Activated CD4-positive, alpha-beta T cell treated with anti-CD3 and anti-CD28 coated beads, Interleukin-2, Interleukin-6, amounts not matched to agents 100 ng/mL and 50 ng/mL, durations not matched to agents 16 hours and 8 hours (primary cell): ENCODE results near the gene CYP26B1.

ENCODE experiments used
- DNase-seq: peaks from one replicate; pipeline ENCODE4 v3.0.0-alpha.2; 2020

CYP26B1 gene, protein sequence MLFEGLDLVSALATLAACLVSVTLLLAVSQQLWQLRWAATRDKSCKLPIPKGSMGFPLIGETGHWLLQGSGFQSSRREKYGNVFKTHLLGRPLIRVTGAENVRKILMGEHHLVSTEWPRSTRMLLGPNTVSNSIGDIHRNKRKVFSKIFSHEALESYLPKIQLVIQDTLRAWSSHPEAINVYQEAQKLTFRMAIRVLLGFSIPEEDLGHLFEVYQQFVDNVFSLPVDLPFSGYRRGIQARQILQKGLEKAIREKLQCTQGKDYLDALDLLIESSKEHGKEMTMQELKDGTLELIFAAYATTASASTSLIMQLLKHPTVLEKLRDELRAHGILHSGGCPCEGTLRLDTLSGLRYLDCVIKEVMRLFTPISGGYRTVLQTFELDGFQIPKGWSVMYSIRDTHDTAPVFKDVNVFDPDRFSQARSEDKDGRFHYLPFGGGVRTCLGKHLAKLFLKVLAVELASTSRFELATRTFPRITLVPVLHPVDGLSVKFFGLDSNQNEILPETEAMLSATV

DNA sequence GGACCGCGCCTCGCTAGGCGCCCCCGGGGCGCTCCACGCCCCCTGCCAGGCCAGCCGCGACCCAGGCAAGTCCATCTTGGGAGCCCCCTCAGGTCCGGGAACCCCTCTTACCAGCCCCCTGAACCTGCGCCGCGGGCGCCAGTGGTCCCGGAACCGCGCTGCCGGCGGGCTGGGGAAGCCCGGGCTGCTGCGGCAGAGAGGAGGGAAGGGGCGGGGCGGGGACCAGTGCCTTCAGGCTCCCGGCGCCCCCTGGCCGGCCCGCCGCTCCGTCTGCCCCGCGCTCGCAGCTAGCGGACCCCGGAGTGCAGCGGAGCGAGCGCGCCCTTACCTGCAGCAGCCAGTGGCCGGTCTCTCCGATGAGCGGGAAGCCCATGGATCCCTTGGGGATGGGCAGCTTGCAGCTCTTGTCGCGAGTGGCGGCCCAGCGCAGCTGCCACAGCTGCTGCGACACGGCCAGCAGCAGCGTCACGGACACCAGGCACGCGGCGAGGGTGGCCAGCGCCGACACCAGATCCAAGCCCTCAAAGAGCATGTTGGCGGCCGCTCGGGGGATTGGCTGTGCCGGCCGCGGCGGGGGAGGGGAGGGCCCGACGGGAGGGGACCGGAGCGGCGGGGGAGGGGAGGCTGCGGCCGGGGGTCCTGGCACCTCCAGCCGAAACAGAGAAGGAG lies at the start of gene CYP26B1:
Gene CYP26B1, minus strand, starts transcription at position 560 of the 669 bp plus-strand sequence. Its CDS starts 28 bp downstream, at position 532.
- DNase-seq, result no peak

DNA sequence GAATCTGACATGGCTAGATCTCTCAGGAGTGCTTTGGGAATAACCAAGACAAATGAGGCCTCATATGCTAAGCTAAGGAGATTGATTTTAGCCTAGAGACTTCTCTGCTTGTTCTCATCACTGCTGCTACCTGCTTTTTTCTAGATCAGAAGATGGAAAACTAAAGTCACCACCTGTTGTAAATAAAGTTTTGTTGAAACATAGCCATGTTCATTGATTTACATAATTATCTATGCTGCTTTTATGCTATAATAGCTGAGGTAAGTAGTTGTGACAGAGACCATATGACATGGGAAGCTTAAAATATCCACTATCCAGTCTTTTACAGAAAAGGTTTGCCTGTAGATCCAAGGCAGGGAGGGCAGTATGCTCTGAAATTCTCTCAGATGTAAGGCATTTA lies 46.1 kb upstream of the CYP26B1 start:
- no peak for DNase-seq

DNA sequence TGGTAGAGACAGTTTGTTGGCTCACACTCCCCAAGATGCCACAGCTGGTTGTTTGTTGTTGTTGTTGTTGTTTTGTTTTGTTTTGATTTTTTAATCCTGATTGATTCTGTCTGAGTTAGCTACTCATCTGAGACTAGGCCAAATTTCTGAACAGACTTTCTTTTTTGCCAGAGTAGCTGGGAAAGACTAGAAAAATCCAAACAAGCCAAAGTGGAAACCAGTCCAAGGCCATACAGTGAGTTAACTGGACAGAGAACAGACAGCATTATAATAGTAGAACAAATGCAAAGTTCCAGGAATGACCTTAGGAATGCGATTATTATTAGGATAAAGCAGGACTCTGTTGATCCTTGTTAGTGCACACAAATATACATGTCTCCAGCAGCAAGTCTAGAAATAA lies 43.8 kb upstream of the CYP26B1 start:
- DNase-seq, result no peak

DNA sequence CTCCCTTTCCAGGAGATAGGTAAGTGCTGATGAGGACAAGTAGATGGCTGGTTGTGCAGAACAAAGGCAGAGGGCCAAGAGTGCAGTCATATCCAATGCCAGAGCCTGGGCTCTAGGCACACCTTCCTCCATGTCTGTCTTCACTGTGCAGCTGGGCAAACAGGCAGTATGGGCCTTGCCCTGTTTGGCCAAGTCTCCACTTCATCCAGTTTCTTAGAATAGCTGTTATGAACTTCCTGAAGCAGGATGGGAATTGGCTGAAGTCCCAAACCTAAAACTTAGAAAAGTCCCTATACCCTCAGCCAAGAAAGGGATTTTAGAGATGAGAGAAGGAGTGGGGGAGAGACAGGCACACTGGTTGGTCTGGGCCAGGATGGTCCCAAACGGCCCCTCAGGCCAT lies 37.5 kb upstream of the CYP26B1 start:
- DNase-seq, result no peak

DNA sequence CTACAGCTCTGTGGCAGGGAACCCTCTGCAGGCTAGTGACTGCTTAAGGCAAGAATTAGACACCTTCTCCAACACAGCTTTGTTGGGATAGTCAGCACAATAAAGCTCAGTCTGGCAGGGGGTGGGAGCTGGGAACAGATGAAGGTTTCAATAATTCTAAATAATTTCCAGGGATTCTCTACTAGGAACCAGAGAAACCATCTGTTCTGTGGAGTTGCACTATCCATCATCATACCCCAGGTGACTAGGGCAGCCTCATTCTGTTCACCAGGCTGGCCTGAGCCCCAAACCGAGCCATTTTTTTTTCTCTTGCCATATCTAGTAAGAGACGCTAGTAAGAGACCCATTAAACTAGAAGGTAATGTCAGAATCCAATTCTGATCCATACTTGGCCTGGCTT lies 35.8 kb upstream of the CYP26B1 start:
- DNase-seq, result no peak

DNA sequence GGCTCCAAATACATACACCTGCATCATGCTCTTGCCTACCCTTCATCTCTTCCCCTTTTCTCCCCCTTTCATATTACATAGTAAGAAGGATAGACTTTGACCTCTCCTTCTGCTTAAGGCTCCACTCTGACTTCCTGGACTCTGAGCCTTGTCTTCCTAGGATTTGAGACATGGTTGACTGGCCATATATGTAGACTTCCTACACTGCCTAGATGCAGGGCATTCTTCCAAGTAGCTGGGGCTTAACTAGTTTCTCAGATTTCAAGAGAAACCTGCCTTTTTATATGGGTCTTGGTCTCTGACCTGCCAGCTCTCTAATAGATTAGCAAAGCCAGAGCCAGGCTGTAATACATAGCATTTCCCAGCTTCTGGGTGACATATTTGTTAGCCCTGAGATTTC lies 35.4 kb upstream of the CYP26B1 start:
- DNase-seq, result no peak

DNA sequence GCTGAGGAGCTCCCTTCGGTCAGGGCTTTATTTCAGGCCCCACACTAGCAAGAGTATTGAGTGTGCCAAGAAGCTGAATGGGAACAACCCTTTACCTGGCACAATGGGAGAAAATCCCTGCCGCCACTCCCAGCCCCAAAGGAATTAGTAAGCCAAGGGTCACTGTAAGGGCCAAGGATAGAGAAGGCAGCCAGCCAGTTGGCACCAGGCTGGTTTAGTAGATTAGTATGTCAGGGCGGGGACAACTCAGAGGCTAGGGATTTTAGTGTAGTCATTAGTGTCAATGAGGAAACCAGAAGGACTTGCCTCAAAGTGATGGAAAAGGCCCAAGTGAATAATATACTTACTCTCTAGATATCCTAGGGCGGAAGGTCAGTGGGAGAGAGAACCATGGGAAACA lies 34.9 kb upstream of the CYP26B1 start:
- DNase-seq, result no peak

DNA sequence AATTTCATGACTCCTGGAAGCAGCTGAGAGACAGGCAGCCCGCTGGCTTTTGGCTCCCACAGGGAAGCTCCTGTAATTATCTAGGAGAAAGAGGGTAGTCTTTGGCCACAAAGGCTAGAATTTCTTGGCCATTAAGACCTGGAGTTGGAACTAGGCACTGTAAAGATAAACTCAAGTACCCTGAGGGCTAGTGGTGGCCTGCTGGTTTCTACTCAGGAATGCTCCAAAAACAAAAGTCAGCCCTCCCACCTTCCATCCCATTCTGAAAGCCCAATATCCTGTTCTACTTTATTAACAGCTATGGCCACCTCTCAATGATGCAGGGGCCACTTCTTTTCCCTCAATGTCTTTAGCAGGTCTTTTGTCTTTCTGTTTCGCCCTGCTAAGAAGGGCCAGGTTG lies 34.0 kb upstream of the CYP26B1 start:
- DNase-seq, result no peak

DNA sequence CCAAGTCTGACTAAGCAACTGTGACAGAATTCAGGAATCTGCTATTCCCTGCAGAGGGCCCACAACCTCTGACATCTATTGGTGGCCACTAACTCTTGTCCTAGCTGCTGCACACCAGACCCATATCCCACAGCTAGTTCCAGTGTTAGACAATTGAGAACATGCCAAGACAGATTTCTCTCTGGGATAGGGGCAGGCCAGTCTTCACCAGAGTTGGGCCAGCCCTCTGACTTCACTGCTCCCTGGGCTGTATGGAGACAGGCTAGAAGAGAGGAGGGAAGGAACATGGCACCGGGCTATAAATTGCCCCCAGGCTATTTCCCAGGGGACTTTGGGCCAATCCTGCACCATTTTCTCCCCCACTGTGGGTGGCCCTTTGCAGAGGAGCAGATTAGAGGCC lies 32.7 kb upstream of the CYP26B1 start:
- no peak for DNase-seq

DNA sequence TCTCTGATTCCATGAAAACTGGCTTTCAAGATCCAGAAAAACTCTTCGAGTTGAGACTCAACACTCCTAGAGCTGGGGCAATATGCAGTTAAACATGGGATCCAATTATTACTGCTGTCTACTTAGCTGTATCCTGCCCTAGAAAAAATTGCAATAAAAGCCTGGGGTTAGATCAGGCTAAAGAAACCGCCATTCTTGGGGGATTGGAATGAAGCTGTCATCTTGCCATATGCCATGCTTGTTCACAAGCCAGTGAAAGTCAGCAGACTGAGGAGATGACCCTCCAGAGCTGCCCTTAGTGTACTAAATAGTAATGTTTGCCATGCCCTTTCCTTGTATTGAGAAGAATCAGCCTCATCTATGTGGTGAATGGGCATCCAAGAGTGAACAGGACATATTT lies 30.9 kb upstream of the CYP26B1 start:
- no peak for DNase-seq

DNA sequence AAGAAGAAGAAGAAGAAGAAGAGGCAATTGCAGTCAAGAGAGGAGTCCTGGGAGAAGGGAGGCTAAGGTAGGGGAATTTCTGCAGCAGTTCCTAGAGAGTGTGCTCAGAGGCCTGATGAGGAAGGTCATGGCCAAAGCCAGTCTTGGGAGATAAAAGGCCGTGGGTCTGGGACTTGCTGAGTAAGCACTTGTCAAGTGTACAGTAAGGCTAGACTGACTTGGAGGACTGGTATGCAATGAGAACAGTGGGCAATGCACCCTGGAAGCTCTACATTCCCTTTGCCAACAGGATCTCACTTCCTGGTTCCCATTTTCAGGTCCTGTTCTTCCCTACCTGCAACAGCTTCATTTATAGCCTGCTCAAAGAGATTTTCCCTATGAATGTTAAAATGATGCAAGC lies 28.6 kb upstream of the CYP26B1 start:
- no peak for DNase-seq

DNA sequence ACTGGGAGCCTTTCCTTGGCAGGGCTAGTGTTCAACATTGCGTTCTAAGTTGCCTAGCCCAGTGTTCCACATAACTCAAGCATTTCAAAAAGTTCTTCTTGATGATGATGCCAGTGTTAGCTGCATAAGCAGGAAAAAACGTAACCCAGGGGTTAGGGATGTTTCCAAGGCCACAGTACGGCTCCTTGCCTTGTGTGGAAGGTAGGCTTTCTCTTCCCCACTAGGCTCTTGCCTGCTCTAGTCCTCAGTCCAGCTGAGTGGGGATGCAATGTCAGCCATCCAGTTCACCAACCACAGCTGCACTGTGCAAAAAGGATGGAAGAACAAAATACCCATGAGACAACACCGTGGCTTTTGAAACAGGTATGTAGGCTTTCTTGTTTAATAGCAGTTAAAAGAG lies 28.0 kb upstream of the CYP26B1 start:
- no peak for DNase-seq

DNA sequence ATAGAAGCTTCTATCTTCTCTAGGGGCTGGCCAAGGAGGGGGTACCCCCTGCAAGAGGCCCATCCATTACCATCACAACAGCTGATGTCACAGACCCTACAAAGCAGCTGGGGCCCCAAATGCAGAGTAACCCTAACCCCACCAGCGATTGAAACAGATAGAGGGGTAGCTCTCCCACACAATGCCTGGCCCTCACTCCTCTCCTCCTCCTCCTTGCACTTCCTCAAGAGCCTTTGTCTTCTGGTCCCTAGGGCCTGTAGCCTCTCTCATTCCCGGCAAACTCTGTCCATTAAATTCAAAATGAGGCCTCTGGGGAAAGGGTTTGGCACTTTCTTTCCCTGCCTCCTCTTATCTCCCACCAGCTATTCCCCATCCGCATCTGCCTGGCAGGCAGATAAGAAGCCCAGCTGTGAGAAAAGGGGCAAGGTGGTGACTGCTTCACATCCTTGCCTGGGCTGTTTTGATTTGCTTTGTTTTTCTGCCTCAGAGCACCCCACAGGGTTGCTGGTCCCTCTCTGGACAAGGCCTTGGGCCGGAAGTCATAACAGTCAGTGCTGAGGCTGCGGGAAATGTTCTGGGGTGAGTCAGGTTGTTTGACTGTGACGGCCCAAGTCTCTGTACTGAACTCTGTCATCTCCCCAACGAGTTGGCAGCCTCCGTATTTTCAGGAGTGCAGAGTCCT lies 26.1 kb upstream of the CYP26B1 start:
- DNase-seq, result no peak

DNA sequence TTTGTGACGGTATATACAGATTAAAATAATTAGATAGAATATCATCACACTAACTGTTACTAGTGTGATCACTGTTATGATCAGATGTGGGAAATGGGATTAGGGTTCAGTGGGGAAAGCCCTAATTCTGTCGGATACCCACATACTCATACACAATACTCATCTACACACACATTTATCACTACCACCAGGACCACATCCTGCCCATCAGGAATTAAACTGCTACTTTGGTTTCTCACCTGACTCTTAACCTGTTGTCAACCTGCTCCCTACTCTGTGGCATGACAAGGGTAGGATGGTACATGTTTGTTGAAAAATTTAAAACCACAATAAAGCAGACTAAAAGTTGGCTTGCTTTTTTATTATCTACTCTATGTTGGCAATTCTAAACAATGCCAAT lies 24.8 kb upstream of the CYP26B1 start:
- DNase-seq, result no peak

DNA sequence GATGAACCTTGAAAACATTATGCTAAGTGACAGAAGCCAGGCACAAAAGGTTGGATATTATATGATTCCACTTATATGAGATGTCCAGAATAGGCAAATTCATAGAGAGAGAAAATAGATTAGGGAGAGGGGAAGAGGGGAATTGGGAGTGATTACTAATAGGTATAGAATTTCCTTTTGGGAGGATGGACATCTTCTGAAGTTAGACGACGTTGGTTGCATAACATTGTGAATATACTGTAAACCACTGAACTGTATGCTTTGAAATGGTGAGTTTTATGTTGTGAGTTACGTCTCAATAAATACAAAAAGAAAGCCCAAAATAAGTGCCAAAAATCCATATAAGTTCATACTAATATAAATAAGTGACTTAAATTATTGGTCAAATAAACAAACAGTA lies 18.6 kb upstream of the CYP26B1 start:
- DNase-seq, result no peak

DNA sequence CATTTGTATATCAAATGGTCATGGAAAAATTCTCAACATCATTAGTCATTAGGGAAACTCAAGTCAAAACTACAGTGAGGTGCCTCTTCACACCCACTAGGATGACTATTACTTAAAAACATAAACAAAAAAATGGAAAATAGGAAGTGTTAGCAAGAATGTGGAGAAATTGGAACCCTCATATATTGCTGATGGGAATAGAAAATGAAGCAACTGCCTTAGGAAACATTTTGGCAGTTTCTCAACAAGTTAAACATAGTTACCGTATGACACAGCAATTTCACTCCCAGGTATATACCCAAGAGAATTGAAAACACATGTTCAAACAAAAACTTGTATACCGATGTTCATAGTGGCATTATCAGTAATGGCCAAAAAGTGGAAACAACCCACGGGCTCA lies 18.1 kb upstream of the CYP26B1 start:
- no peak for DNase-seq

DNA sequence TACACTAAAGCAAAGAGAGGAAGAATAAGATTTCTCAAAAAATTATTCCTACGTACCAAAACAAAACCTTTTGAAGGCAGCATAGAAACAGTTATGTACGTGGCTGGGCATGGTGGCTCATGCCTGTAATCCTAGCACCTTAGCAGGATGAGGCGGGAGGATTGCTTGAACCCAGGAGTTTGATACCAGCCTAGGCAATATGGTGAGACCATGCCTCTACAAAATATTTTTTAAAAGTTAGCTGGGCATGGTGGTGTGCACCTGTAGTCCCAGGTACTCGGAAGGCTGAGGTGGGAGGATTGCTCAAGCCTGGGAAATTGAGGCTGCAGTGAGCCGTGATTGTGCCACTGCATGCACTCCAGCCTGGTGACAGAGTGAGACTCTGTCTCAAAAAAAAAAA lies 14.9 kb upstream of the CYP26B1 start:
- no peak for DNase-seq

DNA sequence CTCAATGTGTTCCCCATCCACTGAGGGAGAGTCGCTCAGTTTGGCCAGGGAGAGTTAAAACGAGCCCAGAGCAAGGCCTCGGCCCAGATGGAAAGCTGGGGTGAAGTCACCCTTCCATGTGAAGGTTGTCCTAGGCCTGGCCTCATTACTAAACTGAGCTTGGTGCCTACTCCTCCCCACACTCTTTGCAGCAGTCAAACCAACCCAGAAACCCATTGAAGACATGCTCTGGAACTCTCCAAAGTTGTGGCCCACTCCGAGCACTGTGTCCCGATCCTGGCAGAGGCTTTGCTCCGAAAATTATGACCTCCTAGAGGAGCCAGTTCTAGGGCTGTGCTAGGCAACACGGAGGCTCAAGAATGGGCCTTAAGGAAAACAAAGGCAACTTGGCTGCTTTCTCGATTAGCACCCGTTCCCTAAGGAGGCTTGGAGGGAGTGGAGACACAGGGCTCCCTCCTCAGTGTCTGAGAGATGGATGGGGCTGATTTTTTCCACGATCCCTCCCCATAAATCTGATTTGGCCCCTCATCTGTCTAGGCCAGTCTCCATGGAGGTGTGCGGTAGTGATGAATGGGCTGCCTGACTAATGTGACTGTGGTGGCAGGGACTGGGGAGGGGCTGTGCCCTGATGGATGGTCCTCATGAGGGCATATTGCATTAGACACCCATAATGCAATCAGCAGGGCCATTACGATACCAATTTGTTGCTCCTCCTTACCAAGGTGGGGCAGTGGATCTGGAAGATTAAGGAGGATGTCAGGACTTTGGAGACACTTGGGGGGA lies 11.7 kb upstream of the CYP26B1 start:
- no peak for DNase-seq

DNA sequence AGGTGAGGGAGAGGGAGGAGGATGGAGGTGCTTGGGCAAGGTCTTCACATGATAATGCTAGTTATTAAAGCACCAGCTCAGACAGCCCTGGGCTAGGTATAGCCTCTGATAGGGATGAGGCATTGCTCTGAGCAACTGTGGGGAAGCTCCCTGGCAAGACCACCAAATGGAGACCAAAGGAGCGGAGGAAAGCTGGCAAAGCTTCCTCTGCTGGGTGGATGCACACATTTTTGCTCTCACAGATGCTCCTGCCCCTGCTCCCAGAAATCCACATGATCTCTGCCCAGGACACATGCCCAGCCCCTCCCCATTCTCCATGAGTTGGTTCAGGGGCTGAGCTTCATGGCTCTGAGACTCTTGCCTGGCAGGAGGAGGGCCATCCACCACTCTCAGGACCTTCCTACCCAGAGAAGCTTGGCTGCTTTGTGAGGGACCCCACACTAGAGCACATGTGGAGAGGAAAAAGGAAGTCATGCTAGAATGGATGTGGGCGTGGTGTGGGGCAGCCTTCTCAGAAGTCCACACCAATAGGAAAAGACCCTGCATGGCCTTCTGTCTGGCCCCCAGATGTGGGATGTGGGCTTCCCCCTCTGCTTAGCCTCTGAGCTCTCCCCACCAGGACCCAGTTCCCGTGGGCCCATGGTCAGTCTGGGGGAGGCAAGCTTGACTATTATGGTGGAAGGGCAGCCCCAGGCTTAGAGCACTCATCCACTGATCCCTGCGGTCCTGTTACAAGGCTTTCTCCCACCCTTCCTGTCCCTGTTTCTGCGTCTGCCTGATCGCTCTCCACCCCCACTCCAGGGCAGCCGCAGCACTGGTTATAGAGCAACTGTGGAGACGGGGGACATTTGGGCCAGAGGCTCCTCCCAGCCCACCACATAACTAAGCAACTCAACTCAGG lies 10.5 kb upstream of the CYP26B1 start:
- DNase-seq, result no peak

DNA sequence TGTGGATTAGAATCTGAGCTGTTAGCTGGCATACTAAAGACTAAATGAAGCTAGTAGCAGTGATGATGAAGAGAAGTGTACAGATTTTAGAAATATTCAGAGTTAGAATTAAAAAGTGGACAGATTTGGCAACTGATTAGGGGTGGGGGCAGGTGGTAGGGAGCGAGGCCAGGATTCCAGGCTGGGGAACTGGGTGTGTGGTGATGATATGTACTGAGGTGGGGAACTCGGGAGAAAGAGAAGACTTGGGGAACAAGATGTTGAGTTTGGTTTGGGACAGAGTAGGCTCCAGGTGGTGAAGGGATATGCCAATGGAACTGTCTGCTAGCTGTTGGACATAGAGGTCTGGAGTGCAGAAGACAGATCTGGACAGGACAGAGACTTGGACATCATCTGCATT lies 9.2 kb upstream of the CYP26B1 start:
- DNase-seq, result no peak

DNA sequence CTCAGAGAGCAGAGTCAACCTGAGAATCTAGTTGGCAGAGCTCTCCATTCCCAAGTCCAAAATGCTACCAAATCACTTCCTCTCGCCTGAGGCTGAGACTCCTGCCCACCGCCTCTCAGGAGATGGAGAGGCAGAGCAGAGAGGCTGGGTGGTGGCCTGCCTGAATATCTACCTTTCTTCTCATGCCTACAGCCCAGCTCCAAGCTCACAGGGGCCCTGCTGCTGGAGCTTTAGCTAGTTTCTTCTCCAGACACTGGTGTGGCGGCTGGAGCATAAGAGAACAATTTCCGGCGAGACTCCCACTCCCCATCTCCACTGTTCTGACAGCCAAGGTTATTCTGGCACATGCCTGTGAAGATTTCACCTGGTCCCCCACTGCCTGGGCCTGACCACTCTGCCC lies 8.1 kb upstream of the CYP26B1 start:
- no peak for DNase-seq

DNA sequence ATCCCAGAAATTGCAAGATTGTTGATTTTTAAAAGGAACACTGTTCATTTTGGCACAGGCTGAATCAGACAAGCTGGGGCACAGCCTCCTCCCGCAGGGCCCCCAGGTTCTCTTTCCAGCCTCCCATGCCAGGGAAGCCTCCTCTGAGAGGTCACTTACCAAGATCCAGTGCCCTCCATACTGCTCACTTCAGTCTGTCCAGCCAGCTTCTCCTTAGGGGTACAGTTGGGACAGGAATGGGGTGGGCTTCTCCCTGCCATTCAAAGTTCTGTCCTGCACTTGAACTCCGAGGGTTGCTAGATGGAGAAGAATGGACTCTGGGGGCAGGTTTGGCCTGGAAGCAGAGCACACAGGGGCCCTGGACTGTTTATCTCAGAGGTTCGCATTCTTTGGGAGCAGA lies 7.5 kb upstream of the CYP26B1 start:
- DNase-seq, result no peak
